AG10803 (cell line): ENCODE data around the gene CCL13.

Source experiments
- DNase-seq: peaks from one replicate; pipeline ENCODE4 v3.0.0; 2010; ENCODE audit warnings: low read depth
- H3K4me3 ChIP-seq: 2 replicates; pipeline ENCODE4 v1.5.1; 2011; ENCODE audit warnings: mild to moderate bottlenecking, low read length, control low read depth
- TF ChIP-seq, protein P1 (sequence below): conservative IDR thresholded peaks from 2 replicates; pipeline ENCODE4 v1.5.1; 2011; ENCODE audit warnings: mild to moderate bottlenecking, low read length, control low read depth, inconsistent platforms

Gene CCL13

DNA sequence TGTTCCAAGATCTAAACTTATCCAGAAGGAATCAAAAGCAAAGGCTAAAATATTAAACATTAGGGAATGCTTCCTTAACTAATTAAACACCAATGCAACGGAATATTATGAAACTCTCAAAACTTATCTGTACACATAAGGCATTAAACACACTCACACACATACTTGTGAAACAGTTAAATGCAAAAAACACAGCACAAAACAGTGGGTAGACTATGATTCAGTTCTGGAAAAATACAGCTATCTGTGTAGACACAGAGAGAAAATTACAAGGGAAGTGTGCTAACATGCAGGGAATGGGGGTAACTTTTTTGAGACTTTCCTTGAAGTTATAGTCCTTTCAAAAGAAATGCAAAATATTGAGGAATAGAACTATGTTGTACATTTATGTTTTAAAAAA, 43.4 kb downstream of the CCL13 start:
- TF ChIP-seq, protein P1, sequence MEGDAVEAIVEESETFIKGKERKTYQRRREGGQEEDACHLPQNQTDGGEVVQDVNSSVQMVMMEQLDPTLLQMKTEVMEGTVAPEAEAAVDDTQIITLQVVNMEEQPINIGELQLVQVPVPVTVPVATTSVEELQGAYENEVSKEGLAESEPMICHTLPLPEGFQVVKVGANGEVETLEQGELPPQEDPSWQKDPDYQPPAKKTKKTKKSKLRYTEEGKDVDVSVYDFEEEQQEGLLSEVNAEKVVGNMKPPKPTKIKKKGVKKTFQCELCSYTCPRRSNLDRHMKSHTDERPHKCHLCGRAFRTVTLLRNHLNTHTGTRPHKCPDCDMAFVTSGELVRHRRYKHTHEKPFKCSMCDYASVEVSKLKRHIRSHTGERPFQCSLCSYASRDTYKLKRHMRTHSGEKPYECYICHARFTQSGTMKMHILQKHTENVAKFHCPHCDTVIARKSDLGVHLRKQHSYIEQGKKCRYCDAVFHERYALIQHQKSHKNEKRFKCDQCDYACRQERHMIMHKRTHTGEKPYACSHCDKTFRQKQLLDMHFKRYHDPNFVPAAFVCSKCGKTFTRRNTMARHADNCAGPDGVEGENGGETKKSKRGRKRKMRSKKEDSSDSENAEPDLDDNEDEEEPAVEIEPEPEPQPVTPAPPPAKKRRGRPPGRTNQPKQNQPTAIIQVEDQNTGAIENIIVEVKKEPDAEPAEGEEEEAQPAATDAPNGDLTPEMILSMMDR = no peak
- H3K4me3 ChIP-seq = no peak overlapping the region
- DNase-seq = no peak

- H3K4me3 ChIP-seq = no peak overlapping the region
- no peak for DNase-seq
- TF ChIP-seq, protein P1 = no peak
These were observed 44.1 kb downstream of the CCL13 start for GRCh38 chr17:34400301-34400931.

DNA sequence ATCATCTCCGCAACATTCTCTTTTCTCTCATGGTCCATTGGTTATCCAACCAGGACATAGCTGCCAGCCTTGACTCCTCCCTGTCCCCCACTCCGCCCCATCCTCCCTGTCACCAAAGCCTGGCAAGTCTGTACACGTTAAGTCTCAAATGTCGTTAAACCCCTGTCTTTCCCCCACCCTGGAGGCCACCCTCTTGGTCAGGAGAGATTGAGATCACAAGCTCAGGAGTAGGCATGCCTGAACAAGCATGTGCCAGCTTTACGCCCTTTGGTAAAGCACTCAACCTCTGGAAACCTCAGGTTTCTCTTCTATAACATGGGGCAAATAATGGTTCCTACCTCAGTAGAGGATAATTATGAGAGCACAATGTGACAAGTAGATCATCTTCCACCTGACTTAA, 44.9 kb downstream of the CCL13 start:
- DNase-seq = no peak
- no peak overlapping the region for H3K4me3 ChIP-seq
- TF ChIP-seq, protein P1 = no peak

- no peak overlapping the region for H3K4me3 ChIP-seq
- TF ChIP-seq, protein P1 = no peak
- DNase-seq = no peak
These were observed 46.7 kb downstream of the CCL13 start for GRCh38 chr17:34403006-34403405.

GRCh38 chr17:34406226-34406625, 49.9 kb downstream of the CCL13 start:
- no peak for DNase-seq
- TF ChIP-seq, protein P1 = no peak
- H3K4me3 ChIP-seq = no peak overlapping the region
